ENCODE data around the gene CHTF8.

DNA sequence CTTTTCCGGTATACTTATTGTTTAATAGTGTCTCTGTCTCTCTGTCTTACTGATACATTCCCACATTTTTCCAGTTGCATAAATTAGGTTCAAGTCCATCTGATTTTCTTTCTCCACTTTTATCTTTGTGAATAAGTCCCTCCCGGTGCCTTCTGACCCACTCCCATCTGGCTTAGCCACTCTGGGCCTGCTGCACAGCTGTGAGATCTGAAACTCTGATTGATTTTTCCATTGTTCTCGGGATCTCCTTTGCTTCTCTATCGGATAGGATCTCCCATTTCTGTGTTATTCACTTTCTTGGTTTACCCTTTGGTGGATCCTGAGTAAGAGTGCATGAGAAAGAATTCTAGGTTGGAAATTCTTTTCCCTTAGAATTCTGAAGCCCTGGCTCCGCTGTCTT lies 8.6 kb upstream of the CHTF8 start:
- TF ChIP-seq TAF1 (IDR thresholded peaks at IDR 0.05; ENCODE audit: borderline replicate concordance, low read depth, low read length) (no peak), CHD2 (IDR thresholded peaks at IDR 0.05; ENCODE audit: low read length, partially characterized antibody) (no peak), RAD21 (IDR thresholded peaks at IDR 0.05; ENCODE audit: low read length) (no peak), FOXJ3 (CRISPR knock-in tag; IDR thresholded peaks at IDR 0.05) (no peak), TCF12 (IDR thresholded peaks at IDR 0.05) (no peak)
- TF ChIP-seq, protein P1, sequence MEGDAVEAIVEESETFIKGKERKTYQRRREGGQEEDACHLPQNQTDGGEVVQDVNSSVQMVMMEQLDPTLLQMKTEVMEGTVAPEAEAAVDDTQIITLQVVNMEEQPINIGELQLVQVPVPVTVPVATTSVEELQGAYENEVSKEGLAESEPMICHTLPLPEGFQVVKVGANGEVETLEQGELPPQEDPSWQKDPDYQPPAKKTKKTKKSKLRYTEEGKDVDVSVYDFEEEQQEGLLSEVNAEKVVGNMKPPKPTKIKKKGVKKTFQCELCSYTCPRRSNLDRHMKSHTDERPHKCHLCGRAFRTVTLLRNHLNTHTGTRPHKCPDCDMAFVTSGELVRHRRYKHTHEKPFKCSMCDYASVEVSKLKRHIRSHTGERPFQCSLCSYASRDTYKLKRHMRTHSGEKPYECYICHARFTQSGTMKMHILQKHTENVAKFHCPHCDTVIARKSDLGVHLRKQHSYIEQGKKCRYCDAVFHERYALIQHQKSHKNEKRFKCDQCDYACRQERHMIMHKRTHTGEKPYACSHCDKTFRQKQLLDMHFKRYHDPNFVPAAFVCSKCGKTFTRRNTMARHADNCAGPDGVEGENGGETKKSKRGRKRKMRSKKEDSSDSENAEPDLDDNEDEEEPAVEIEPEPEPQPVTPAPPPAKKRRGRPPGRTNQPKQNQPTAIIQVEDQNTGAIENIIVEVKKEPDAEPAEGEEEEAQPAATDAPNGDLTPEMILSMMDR (IDR thresholded peaks at IDR 0.05): no peak

All from SK-N-SH (cell line).